CD4-positive, alpha-beta T cell (primary cell): ENCODE results near the gene SAMD8. TPM values are rescaled to one million over a fixed set of nuclear protein-coding genes. Genes with fewer than 3 reads are reported as not detected.

Experiments
- ATAC-seq: fragments of 200-7000 bp; cut with Tn5 transposase; one replicate; pipeline ENCODE4 v1.10.0; 2022; ENCODE audit warnings: mild to moderate bottlenecking; ENCODE audit not compliant: poor library complexity
- CTCF ChIA-PET: fragments of 350-600 bp; sonication (Branson Sonifier 250); formaldehyde crosslinking; loops from one replicate; lab custom pipeline; 2021; ENCODE audit warnings: antibody characterized with exemption, inconsistent platforms; lab: Charles Lee
- POLR2A ChIA-PET: fragments of 350-600 bp; sonication (Branson Sonifier 250); formaldehyde crosslinking; loops from one replicate; lab custom pipeline; 2021; ENCODE audit warnings: antibody characterized with exemption, inconsistent platforms; lab: Charles Lee
- DNase-seq, 14 experiments: peaks; one replicate each; pipeline ENCODE4 v3.0.0-alpha.2; 2013 to 2020; ENCODE audit warnings: mixed read lengths in 2 of 14
- H3K27ac ChIP-seq, 2 donors: one replicate each; pipeline versions ENCODE4 v1.5.1 to v1.7.0; 2013; ENCODE audit warnings: low read length in 2 of 2, low read depth in 1 of 2, mild to moderate bottlenecking in 1 of 2
- H3K27me3 ChIP-seq, 2 experiments: 1 replicate in 1 of 2; 2 replicates in 1 of 2; pipeline versions ENCODE4 v1.6.1 to v1.7.0; 2013; ENCODE audit warnings: low read length in 2 of 2, control low read depth in 1 of 2, mild to moderate bottlenecking in 1 of 2, moderate library complexity in 1 of 2; ENCODE audit not compliant: insufficient read depth in 2 of 2, control insufficient read depth in 1 of 2
- H3K36me3 ChIP-seq: one replicate; pipeline ENCODE4 v1.6.1; 2013; ENCODE audit warnings: low read length, control low read depth; ENCODE audit not compliant: insufficient read depth
- H3K4me1 ChIP-seq: one replicate; pipeline ENCODE4 v1.6.1; 2013; ENCODE audit warnings: low read length, control low read depth; ENCODE audit not compliant: insufficient read depth
- H3K4me3 ChIP-seq: one replicate; pipeline ENCODE4 v1.5.1; 2013; ENCODE audit warnings: mild to moderate bottlenecking, low read length, moderate library complexity
- H3K9me3 ChIP-seq, 2 experiments: 1 replicate in 1 of 2; 2 replicates in 1 of 2; pipeline versions ENCODE4 v1.6.1 to v1.7.0; 2013; ENCODE audit warnings: low read length in 2 of 2, mild to moderate bottlenecking in 2 of 2, control low read depth in 1 of 2, moderate library complexity in 1 of 2; ENCODE audit not compliant: control insufficient read depth in 1 of 2, insufficient read depth in 1 of 2
- H3K27ac Mint-ChIP-seq: one replicate; pipeline ENCODE4 v1.8.0; 2020; ENCODE audit warnings: mixed read lengths
- H3K27me3 Mint-ChIP-seq: one replicate; pipeline ENCODE4 v1.8.0; 2021; ENCODE audit warnings: mixed read lengths
- H3K36me3 Mint-ChIP-seq: one replicate; pipeline ENCODE4 v1.8.0; 2021; ENCODE audit warnings: low read depth, mixed read lengths
- H3K4me1 Mint-ChIP-seq: one replicate; pipeline ENCODE4 v1.8.0; 2021; ENCODE audit warnings: low read depth, mixed read lengths
- H3K4me3 Mint-ChIP-seq: one replicate; pipeline ENCODE4 v1.8.0; 2020; ENCODE audit warnings: mild to moderate bottlenecking, mixed read lengths
- H3K9me3 Mint-ChIP-seq: one replicate; pipeline ENCODE4 v1.8.0; 2020; ENCODE audit warnings: mixed read lengths
- CTCF ChIP-seq: fragments of 200-600 bp; IDR thresholded peaks from one replicate; pipeline ENCODE4 v1.8.0; 2022; ENCODE audit warnings: antibody characterized with exemption, mild to moderate bottlenecking
- intact Hi-C, 2 experiments: fragments of 100-400 bp; cut with DNase I in 1 of 2; cut with micrococcal nuclease in 1 of 2; formaldehyde crosslinking; loops; one replicate each; pipeline versions ENCODE4 v1.15.1 to v1.9.0; 2023 to 2025; cut with DNase I, micrococcal nuclease
- total RNA-seq, 174 experiments: library from RNA in 2 of 174; stranded (reverse) in 2 of 174; gene quantifications; one replicate each; pipeline ENCODE4 v1.2.3 and lab custom pipeline; 2021 to 2026

The SAMD8 gene
- total RNA-seq, 2 experiments from 2014 or later: 34.1 to 37.4 TPM

- intact Hi-C loops: loop anchor here in 1 of 2 experiments (2.0 kb wide), 2 partner anchors 21 to 97 kb away; no protein-coding TSS in a partner anchor
- H3K4me3 ChIP-seq: peak overlapping the region; percentile 73
- Mint-ChIP-seq H3K27ac (peak overlapping the region; percentile 99), H3K4me1 (peaks cover 28% of the 10 kb centered on the region), H3K9me3 (no peaks in the 10 kb centered on the region), H3K4me3 (peak overlapping the region; percentile 97), H3K27me3 (no peaks in the 10 kb centered on the region), H3K36me3 (peaks cover 33% of the 10 kb centered on the region)
- POLR2A ChIA-PET: interaction anchor here (0.6 to 5.2 kb wide), 20 partner anchors 8 to 1962 kb away, joined by 3 to 208 read pairs (median 5); partner anchors contain the start of genes ADK, AP3M1, COMTD1 and DNAJC9
- no peaks in the 10 kb centered on the region for H3K9me3 ChIP-seq
- TF ChIP-seq CTCF: no peak
- peaks cover 28% of the 10 kb centered on the region for H3K4me1 ChIP-seq
- H3K36me3 ChIP-seq: peaks cover 22% of the 10 kb centered on the region
- ATAC-seq: no peak
- no peaks in the 10 kb centered on the region for H3K27me3 ChIP-seq
- H3K27ac ChIP-seq: peak overlapping the region; percentile 99
- CTCF ChIA-PET: interaction anchor here (0.6 to 5.2 kb wide), 4 partner anchors 21 to 1701 kb away, joined by 3 to 53 read pairs (median 36); partner anchors contain the start of gene COMTD1
- DNase-seq: peak in 2 of 14 experiments; percentile 31 to 33
Measured at GRCh38 chr10:75209086-75209920, 97.8 kb downstream of the SAMD8 start.

- Mint-ChIP-seq H3K27me3 (no peaks in the 10 kb centered on the region), H3K4me3 (peak overlapping the region; percentile 97), H3K27ac (peak overlapping the region; percentile 99), H3K9me3 (no peaks in the 10 kb centered on the region), H3K36me3 (peaks cover 39% of the 10 kb centered on the region), H3K4me1 (peaks cover 28% of the 10 kb centered on the region)
- POLR2A ChIA-PET: interaction anchor here (0.6 to 5.2 kb wide), 23 partner anchors 8 to 1963 kb away, joined by 3 to 208 read pairs (median 5); partner anchors contain the start of genes ADK, AP3M1, COMTD1 and DNAJC9
- ATAC-seq (peak; percentile 70), DNase-seq (peak; percentile 69 to 90 (median 77))
- intact Hi-C loops: loop anchor here (1.0 to 5.0 kb wide), 8 partner anchors 20 to 1433 kb away; partner anchors contain the start of genes ADK (in 1 of the 2) and AP3M1 (in 1 of the 2)
- Histone ChIP-seq H3K9me3 (no peaks in the 10 kb centered on the region), H3K27ac (peak overlapping the region; percentile 99), H3K27me3 (no peaks in the 10 kb centered on the region), H3K4me1 (peaks cover 28% of the 10 kb centered on the region), H3K4me3 (peak overlapping the region; percentile 73), H3K36me3 (peaks cover 28% of the 10 kb centered on the region)
- CTCF ChIA-PET: interaction anchor here (0.6 to 5.2 kb wide), 6 partner anchors 21 to 1702 kb away, joined by 3 to 53 read pairs (median 14); partner anchors contain the start of gene COMTD1
- no peak for TF ChIP-seq CTCF
Measured at GRCh38 chr10:75209921-75210281, 98.4 kb downstream of the SAMD8 start.

- intact Hi-C loops: loop anchor here (1.0 to 5.0 kb wide), 6 partner anchors 20 to 1433 kb away; partner anchors contain the start of genes ADK (in 1 of the 2) and AP3M1 (in 1 of the 2)
- Histone ChIP-seq H3K4me1 (peaks cover 28% of the 10 kb centered on the region), H3K9me3 (no peaks in the 10 kb centered on the region), H3K27me3 (no peaks in the 10 kb centered on the region), H3K36me3 (peaks cover 33% of the 10 kb centered on the region), H3K4me3 (peak within 1 kb of the TSS; percentile 73), H3K27ac (peak within 1 kb of the TSS; percentile 99)
- ATAC-seq (peak; percentile 81), DNase-seq (peak; percentile 91 to 98 (median 94))
- Mint-ChIP-seq H3K36me3 (peaks cover 42% of the 10 kb centered on the region), H3K27ac (peak within 1 kb of the TSS; percentile 99), H3K4me3 (peak within 1 kb of the TSS; percentile 97), H3K4me1 (peaks cover 28% of the 10 kb centered on the region), H3K9me3 (no peaks in the 10 kb centered on the region), H3K27me3 (no peaks in the 10 kb centered on the region)
- no peak for TF ChIP-seq CTCF
- ChIA-PET CTCF (interaction anchor here (0.6 to 5.2 kb wide), 5 partner anchors 20 to 111 kb away, joined by 3 to 53 read pairs (median 24); partner anchors contain the start of gene COMTD1), POLR2A (interaction anchor here (0.7 to 5.2 kb wide), 22 partner anchors 8 to 1963 kb away, joined by 3 to 208 read pairs (median 5); partner anchors contain the start of genes ADK, AP3M1, COMTD1 and DNAJC9)
Measured at GRCh38 chr10:75210282-75211006, 99.0 kb downstream of the SAMD8 start, which contains the start of gene VDAC2. Gene VDAC2, plus strand, starts transcription at chr10:75210796. Its CDS starts 363 bp downstream, at chr10:75211159.
